MM.1S (cell line): ENCODE results near the gene RUNX1.

Source experiments
- EZH2 ChIP-seq: fragments of 300-600 bp; sonication (generic); optimal IDR thresholded peaks from 2 replicates; pipeline ENCODE3; 2017; ENCODE audit warnings: low read depth, mild to moderate bottlenecking, antibody characterized with exemption, low read length, mixed read lengths
- EZH2phosphoT487 ChIP-seq: fragments of 300-600 bp; sonication (generic); IDR thresholded peaks from 2 replicates; pipeline ENCODE4 v1.6.1; 2018; ENCODE audit warnings: antibody characterized with exemption, low read length
- TF ChIP-seq, protein P1 (sequence below): fragments of 300-600 bp; sonication (generic); IDR thresholded peaks from 2 replicates; pipeline ENCODE4 v1.5.1; 2016; ENCODE audit warnings: antibody characterized with exemption, low read length, mixed read lengths

GRCh38 chr21:34824314-34824713, 224.8 kb downstream of the RUNX1 start:
- TF ChIP-seq, protein P1, sequence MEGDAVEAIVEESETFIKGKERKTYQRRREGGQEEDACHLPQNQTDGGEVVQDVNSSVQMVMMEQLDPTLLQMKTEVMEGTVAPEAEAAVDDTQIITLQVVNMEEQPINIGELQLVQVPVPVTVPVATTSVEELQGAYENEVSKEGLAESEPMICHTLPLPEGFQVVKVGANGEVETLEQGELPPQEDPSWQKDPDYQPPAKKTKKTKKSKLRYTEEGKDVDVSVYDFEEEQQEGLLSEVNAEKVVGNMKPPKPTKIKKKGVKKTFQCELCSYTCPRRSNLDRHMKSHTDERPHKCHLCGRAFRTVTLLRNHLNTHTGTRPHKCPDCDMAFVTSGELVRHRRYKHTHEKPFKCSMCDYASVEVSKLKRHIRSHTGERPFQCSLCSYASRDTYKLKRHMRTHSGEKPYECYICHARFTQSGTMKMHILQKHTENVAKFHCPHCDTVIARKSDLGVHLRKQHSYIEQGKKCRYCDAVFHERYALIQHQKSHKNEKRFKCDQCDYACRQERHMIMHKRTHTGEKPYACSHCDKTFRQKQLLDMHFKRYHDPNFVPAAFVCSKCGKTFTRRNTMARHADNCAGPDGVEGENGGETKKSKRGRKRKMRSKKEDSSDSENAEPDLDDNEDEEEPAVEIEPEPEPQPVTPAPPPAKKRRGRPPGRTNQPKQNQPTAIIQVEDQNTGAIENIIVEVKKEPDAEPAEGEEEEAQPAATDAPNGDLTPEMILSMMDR = no peak
- TF ChIP-seq EZH2 (no peak), EZH2phosphoT487 (no peak)
